ENCODE data around the gene SMTNL2.

GRCh38 chr17:4560837-4561256, 23.5 kb upstream of the SMTNL2 start:
- TF ChIP-seq CTCF (IDR thresholded peaks at IDR 0.05) = no peak
- TF ChIP-seq POLR2A (IDR thresholded peaks at IDR 0.05; ENCODE audit: low read depth) = no peak
- no peak for TF ChIP-seq POLR2AphosphoS5 (IDR thresholded peaks at IDR 0.05)
- TF ChIP-seq EP300 (IDR thresholded peaks at IDR 0.05) = no peak
